Transverse colon (tissue), 4 donors: ENCODE measurements around the gene MPST. TPM values are rescaled to one million over a fixed set of nuclear protein-coding genes. Genes with fewer than 3 reads are reported as not detected.

Experiments
- DNase-seq: peaks from one replicate; pipeline ENCODE4 v3.0.0-alpha.2; 2019
- H3K27ac ChIP-seq, 4 donors: fragments of 200-600 bp; sonication (generic); 2 replicates each; pipeline ENCODE4 v1.5.1; 2016 to 2018; ENCODE audit warnings: inconsistent platforms in 4 of 4
- H3K27me3 ChIP-seq: fragments of 200-600 bp; sonication (generic); 2 replicates; pipeline ENCODE4 v1.5.1; 2017; ENCODE audit warnings: inconsistent platforms
- H3K36me3 ChIP-seq, 4 donors: fragments of 200-600 bp; sonication (generic); 2 replicates each; pipeline ENCODE4 v1.5.1; 2017 to 2019; ENCODE audit warnings: inconsistent platforms in 4 of 4
- H3K4me1 ChIP-seq, 4 donors: fragments of 200-600 bp; sonication (generic); 2 replicates each; pipeline ENCODE4 v1.5.1; 2017 to 2020; ENCODE audit warnings: inconsistent platforms in 4 of 4
- H3K4me3 ChIP-seq, 4 donors: fragments of 200-600 bp; sonication (generic); 1 replicate in 1 of 4; 2 replicates in 3 of 4; pipeline versions ENCODE4 v1.5.1 to v1.6.1; 2017 to 2019; ENCODE audit warnings: inconsistent platforms in 4 of 4
- H3K9me3 ChIP-seq, 2 donors: fragments of 200-600 bp; sonication (generic); 2 replicates each; pipeline ENCODE4 v1.5.1; 2017 to 2019; ENCODE audit warnings: inconsistent platforms in 2 of 2
- EP300 ChIP-seq: sonication (generic); formaldehyde crosslinking; IDR thresholded peaks from one replicate; pipeline ENCODE4 v1.6.1; 2017; ENCODE audit warnings: antibody characterized with exemption, low read depth
- POLR2A ChIP-seq: fragments of 450-650 bp; IDR thresholded peaks from one replicate; pipeline ENCODE4 v1.6.1; 2016; ENCODE audit warnings: antibody characterized with exemption, mild to moderate bottlenecking, moderate library complexity
- POLR2AphosphoS5 ChIP-seq, 3 donors: sonication (generic); formaldehyde crosslinking; IDR thresholded peaks; one replicate each; pipeline ENCODE4 v1.6.1; 2016; ENCODE audit warnings: antibody characterized with exemption in 3 of 3
- WGBS, 2 donors: methylation state at CpG; one replicate each; pipeline ENCODE4 v1.1.5; 2018; ENCODE audit warnings: low coverage in 1 of 2; 5-methylcytosine and 5-hydroxymethylcytosine counted together
- in situ Hi-C, 4 donors: fragments of 200-750 bp; cut with MboI; loops; one replicate each; pipeline versions ENCODE4 v1.15.0 to v1.15.1; 2017; ENCODE audit warnings: low sequenced_read_pairs in 3 of 4, low pct_ligation_motif_present in 1 of 4, low pct_unique_long_range_greater_than_20kb in 1 of 4
- intact Hi-C: fragments of 100-400 bp; cut with DNase I; formaldehyde crosslinking; loops from one replicate; pipeline ENCODE4 v1.15.1; 2023; ENCODE audit warnings: low total_unique reads
- total RNA-seq, 4 donors: library from RNA; depleted of rRNA; stranded (reverse); fragments of >200 nt; gene quantifications; one replicate each; pipeline ENCODE4 v1.1.0, GENCODE V29; 2016
- TF ChIP-seq, protein P1 (sequence below), 5 experiments: fragments of 200-600 bp in 3 of 5; fragments of 450-650 bp in 2 of 5; sonication (generic) in 3 of 5; IDR thresholded peaks; 1 replicate in 2 of 5; 2 replicates in 3 of 5; pipeline ENCODE4 v1.5.1; 2016 to 2017; ENCODE audit warnings: antibody characterized with exemption in 5 of 5, inconsistent platforms in 3 of 5, mild to moderate bottlenecking in 2 of 5, moderate library complexity in 1 of 5

The MPST gene
- total RNA-seq, 4 donors from 2014 or later = 407 to 964 (median 541) TPM

DNA sequence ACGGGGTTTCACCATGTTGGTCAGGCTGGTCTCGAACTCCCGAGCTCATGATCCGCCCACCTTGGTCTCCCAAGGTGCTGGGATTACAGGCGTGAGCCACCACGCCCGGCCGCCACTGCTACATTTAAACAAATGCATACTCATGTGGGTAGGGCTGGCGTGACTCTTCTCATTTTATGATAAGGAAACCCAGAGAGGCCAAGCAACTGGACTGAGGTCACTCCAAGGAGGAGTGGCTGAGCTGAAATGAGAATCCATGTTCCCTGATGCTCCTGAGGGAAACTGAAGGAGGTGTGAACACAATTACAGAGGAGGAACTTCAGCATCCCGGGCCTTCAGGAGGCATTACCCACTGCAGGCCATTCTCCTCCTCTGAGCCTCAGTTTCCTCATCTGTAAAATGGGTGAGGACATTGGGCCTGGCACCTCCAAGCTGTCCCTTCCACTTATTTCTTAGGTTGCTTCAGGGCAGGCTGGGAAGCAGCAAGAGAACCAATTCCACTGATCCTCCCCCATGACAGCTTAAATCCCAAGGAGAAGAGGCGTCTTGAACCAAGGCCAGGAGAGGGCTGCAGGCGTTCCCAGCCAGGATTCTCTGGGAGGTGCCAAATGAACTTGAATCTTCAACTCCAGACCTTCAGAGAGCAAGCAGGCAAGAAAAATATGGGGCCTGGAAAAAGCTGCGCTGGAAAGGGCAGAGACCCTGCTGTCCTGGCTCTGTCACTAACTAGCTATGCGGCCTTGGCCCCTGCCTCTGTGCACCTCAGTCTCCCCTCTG lies 3.2 kb upstream of the MPST start:
- H3K4me1 ChIP-seq = peaks cover 34 to 83% (median 74%) of the 10 kb centered on the region in 4 donors
- intact Hi-C loops = no loop called here

DNA sequence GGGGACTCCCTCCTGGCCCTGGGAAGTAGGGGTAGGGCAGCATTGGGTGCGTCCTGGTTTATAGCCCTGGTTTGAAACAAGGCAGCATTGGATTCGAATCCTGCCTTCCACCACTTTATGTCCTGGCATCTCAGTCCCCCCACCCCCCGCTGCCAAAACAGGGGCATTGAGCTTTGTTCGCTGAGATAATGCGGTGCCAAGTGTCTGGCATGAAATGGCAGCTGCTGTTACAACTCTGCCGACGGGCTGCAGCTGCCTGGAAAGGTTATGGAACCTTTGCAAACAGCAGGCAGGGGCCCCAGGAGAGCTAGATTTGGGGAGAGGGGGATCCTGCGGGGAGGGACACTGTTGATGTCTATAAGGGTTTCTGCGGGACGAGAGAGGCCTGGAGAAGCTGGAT lies 2.2 kb upstream of the MPST start:
- Histone ChIP-seq H3K4me1 (peaks cover 41 to 83% (median 76%) of the 10 kb centered on the region in 4 donors), H3K4me3 (peak overlapping the region in 3 of 4 donors; percentile 56 to 97 (median 96))
- no peak for DNase-seq

More for the DNA sequence above, 3.2 kb upstream of the MPST start:
- H3K4me3 ChIP-seq = peak overlapping the region in 1 of 4 donors; percentile 97
- no peaks in the 10 kb centered on the region for H3K9me3 ChIP-seq
- peak; percentile 89 for DNase-seq
- peak overlapping the region; percentile 92 to 99 (median 99) for H3K27ac ChIP-seq
- H3K36me3 ChIP-seq = no peaks in the 10 kb centered on the region
- 55 to 59% methylated on average over 9 to 14 of the region's 14 CpGs for WGBS, 2 donors
- in situ Hi-C loops = no loop called here
- TF ChIP-seq POLR2A (peak; percentile 52), POLR2AphosphoS5 (IDR thresholded peaks at IDR 0.05) (peak; percentile 28 to 83 (median 59))
- TF ChIP-seq, protein P1, sequence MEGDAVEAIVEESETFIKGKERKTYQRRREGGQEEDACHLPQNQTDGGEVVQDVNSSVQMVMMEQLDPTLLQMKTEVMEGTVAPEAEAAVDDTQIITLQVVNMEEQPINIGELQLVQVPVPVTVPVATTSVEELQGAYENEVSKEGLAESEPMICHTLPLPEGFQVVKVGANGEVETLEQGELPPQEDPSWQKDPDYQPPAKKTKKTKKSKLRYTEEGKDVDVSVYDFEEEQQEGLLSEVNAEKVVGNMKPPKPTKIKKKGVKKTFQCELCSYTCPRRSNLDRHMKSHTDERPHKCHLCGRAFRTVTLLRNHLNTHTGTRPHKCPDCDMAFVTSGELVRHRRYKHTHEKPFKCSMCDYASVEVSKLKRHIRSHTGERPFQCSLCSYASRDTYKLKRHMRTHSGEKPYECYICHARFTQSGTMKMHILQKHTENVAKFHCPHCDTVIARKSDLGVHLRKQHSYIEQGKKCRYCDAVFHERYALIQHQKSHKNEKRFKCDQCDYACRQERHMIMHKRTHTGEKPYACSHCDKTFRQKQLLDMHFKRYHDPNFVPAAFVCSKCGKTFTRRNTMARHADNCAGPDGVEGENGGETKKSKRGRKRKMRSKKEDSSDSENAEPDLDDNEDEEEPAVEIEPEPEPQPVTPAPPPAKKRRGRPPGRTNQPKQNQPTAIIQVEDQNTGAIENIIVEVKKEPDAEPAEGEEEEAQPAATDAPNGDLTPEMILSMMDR (IDR thresholded peaks at IDR 0.05) = no peak
- H3K27me3 ChIP-seq = no peaks in the 10 kb centered on the region

DNA sequence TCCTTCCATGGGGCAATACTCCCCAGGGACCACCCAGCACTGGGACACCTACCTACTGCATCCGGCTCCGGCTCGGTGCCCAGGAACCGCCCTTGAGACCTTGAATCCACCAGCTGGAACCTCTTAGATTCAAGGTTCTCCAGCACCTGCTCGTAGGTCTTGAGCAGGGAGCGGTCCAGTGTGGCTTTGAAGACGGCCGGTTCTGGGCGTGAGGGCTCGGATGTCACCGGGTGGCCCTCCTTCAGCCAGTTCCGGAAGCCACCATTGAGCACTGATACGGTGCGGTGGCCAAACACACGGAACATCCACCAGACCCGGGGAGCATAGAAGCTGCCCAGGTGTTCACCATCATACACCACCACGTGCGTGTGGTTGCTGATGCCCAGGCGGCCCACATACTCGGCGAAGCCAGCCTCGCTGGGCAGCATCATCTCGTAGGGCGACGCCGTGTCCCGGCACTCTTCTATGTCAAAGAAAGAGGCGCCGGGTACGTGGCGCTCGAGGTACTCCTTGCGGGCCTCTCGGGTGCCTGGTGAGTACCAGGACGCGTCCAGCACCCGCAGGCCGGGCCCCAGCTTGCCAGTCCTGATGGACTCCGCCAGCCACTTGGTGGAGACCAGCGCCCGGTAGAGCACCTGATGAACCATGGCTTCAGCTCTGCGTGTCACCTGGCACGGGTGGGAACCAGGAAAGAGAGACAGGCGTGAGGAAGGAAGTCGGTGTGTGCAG lies 1.3 kb upstream of the MPST start:
- Histone ChIP-seq H3K36me3 (no peaks in the 10 kb centered on the region), H3K4me1 (peaks cover 50 to 83% (median 76%) of the 10 kb centered on the region in 4 donors), H3K4me3 (peak overlapping the region; percentile 56 to 97 (median 93)), H3K9me3 (no peaks in the 10 kb centered on the region), H3K27me3 (no peaks in the 10 kb centered on the region), H3K27ac (peak overlapping the region; percentile 92 to 99 (median 99))
- DNase-seq = no peak
- intact Hi-C loops (no loop called here), in situ Hi-C loops (no loop called here)
- WGBS, 2 donors = 44 to 60% methylated on average over 1 to 44 of the region's 45 CpGs
- no peak for TF ChIP-seq EP300
- TF ChIP-seq POLR2AphosphoS5 (IDR thresholded peaks at IDR 0.05) = peak in 1 of 3 donors; percentile 45
- TF ChIP-seq, protein P1 (IDR thresholded peaks at IDR 0.05) = no peak
- no peak for TF ChIP-seq POLR2A

More for the DNA sequence above, 2.2 kb upstream of the MPST start:
- Histone ChIP-seq H3K27ac (peak overlapping the region; percentile 92 to 99 (median 99)), H3K9me3 (no peaks in the 10 kb centered on the region), H3K27me3 (no peaks in the 10 kb centered on the region), H3K36me3 (no peaks in the 10 kb centered on the region)
- TF ChIP-seq POLR2AphosphoS5 (IDR thresholded peaks at IDR 0.05) (no peak), EP300 (no peak), POLR2A (no peak)
- TF ChIP-seq, protein P1 (IDR thresholded peaks at IDR 0.05) = no peak
- intact Hi-C loops (no loop called here), in situ Hi-C loops (no loop called here)
- 63% methylated on average over 10 of the region's 10 CpGs; no CpG with 5 or more reads in 1 of the 2 donors for WGBS, 2 donors

DNA sequence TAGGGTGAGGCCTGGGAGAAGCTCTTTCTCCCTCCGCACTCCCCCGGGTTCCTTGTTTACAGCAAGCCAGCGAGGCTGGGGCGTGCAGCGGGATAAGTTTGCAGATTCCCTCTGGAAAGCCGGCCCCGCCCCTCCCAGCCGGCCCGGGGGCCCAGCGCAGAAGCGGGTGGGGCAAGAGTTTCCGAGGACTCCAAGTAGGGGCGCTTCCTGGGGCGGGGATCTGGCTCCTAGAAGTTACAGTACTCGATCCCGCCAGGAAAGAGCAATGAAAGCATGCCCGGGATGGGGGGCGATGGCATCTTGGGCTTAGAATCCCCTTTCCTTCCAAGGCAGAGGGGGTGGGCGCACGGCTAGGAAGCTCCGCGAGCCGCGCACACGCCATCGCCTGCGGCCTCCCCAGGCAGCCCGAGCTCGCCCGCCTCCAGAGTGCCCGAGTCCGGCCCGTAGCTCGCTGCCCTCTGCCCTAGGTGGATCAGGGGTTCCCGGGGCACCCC lies 680 bp upstream of the MPST start:
- Histone ChIP-seq H3K27ac (peak overlapping the region; percentile 92 to 99 (median 99)), H3K36me3 (no peaks in the 10 kb centered on the region), H3K9me3 (no peaks in the 10 kb centered on the region), H3K4me1 (peaks cover 49 to 79% (median 76%) of the 10 kb centered on the region in 4 donors), H3K4me3 (peak overlapping the region; percentile 56 to 97 (median 93)), H3K27me3 (no peaks in the 10 kb centered on the region)
- WGBS, 2 donors = 6% methylated on average over 17 of the region's 35 CpGs; no CpG with 5 or more reads in 1 of the 2 donors
- peak; percentile 86 for DNase-seq
- intact Hi-C loops = no loop called here
- in situ Hi-C loops = no loop called here
- TF ChIP-seq, protein P1 (IDR thresholded peaks at IDR 0.05) = peak in 1 of 5 experiments; percentile 24
- TF ChIP-seq EP300 = no peak
- TF ChIP-seq POLR2AphosphoS5 (IDR thresholded peaks at IDR 0.05) = peak in 2 of 3 donors; percentile 25 to 51
- TF ChIP-seq POLR2A = peak; percentile 63
